Heart left ventricle (tissue), 13 donors: ENCODE results near the gene ADAD1.

Source experiments
- POLR2A ChIP-seq, 2 donors: fragments of 450-650 bp; IDR thresholded peaks; one replicate each; pipeline ENCODE4 v1.6.1; 2017; ENCODE audit warnings: antibody characterized with exemption in 2 of 2, mild to moderate bottlenecking in 2 of 2, moderate library complexity in 2 of 2
- TF ChIP-seq, protein P1 (sequence below), 12 donors: fragments of 200-600 bp; sonication (generic) in 4 of 12; IDR thresholded peaks; one replicate each; pipeline versions ENCODE4 v1.5.0 to v1.8.0; 2018 to 2022; ENCODE audit warnings: antibody characterized with exemption in 12 of 12, mild to moderate bottlenecking in 5 of 12
- donor health status: ischemic (EF 13 %, LVEDD 7.1; RV severe dilation, severe dysfunction).
- donor health status: DM: no; HTN: yes; CAD: no.
- donor health status: DM: no; HTN: no; CAD: no.
- donor health status: ischemic (EF 25% LVEDD 6.9; RV normal size, moderate dysfunction).
- donor health status: ischemic (EF 25% LVEDD 5.7; RV mildly dilated, moderate dysfunction).
- donor health status: ischemic (EF 35%, LVEDD 5.7; RV mildly dilated, moderate dysfunction).
- donor health status: nonischemic (EF 11% LVEDD 7.7; RV severe dilation, severe dysfunction).
- donor health status: DM: yes; HTN: yes; CAD: no.
- donor health status: PGD.
- donor health status: ischemic (EF 29% LVEDD 5.4; RV normal size, mild dysfunction).
- donor health status: nonischemic (EF 23%, LVEDD 6.1; RV moderate dilation, normal function).

DNA sequence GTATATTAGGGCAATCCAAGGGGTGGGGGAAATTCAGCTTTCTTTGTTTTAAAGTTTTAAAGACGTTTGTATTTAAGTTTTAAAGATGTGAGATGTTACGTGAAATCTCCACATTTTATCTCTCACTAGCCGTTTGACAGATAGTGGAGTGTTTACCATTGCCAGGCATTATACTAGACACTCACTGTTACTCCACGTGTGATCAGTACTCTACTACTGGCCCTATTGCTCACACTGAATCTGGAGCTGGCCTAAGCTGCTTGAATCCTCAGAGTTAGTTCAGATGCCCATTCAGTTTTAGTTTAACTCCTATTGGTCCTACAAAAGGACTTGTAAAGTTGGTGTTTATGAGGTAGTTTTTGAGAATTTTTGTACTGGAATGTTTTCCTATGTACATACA lies 4.5 kb downstream of the ADAD1 start:
- TF ChIP-seq, protein P1, sequence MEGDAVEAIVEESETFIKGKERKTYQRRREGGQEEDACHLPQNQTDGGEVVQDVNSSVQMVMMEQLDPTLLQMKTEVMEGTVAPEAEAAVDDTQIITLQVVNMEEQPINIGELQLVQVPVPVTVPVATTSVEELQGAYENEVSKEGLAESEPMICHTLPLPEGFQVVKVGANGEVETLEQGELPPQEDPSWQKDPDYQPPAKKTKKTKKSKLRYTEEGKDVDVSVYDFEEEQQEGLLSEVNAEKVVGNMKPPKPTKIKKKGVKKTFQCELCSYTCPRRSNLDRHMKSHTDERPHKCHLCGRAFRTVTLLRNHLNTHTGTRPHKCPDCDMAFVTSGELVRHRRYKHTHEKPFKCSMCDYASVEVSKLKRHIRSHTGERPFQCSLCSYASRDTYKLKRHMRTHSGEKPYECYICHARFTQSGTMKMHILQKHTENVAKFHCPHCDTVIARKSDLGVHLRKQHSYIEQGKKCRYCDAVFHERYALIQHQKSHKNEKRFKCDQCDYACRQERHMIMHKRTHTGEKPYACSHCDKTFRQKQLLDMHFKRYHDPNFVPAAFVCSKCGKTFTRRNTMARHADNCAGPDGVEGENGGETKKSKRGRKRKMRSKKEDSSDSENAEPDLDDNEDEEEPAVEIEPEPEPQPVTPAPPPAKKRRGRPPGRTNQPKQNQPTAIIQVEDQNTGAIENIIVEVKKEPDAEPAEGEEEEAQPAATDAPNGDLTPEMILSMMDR (IDR thresholded peaks at IDR 0.05): no peak
- no peak for TF ChIP-seq POLR2A (IDR thresholded peaks at IDR 0.05)
